ENCODE results near the gene UGDH.
A peak's percentile ranks its signal among the peaks of the same experiment; 100 is the strongest.
"Not testable (repeated sequence)": the region's sequence is repeated elsewhere in the genome, so short reads cannot be mapped to it uniquely, and the experiment has no call there.

UGDH gene

GRCh38 chr4:39495446-39496213 is 31.6 kb downstream of the UGDH start:
- DNase-seq (ENCODE audit: low spot score): no peak

GRCh38 chr4:39494354-39494753 is 32.9 kb downstream of the UGDH start:
- no peak for DNase-seq (ENCODE audit: low spot score)

GRCh38 chr4:39490322-39490721 is 36.9 kb downstream of the UGDH start:
- DNase-seq (ENCODE audit: low spot score): no peak

- no peak for DNase-seq (ENCODE audit: low spot score)
Measured at GRCh38 chr4:39486221-39486804, 40.9 kb downstream of the UGDH start.

GRCh38 chr4:39484582-39485272 is 42.5 kb downstream of the UGDH start:
- DNase-seq (ENCODE audit: low spot score): no peak

- no peak for DNase-seq (ENCODE audit: low spot score)
Measured at GRCh38 chr4:39480902-39481695, 46.1 kb downstream of the UGDH start.

- DNase-seq (ENCODE audit: low spot score): no peak
Measured at GRCh38 chr4:39480251-39480650, 47.0 kb downstream of the UGDH start.

GRCh38 chr4:39476187-39476895 is 50.9 kb downstream of the UGDH start:
- DNase-seq (ENCODE audit: low spot score): no peak

- no peak for DNase-seq (ENCODE audit: low spot score)
Measured at GRCh38 chr4:39472396-39472795, 54.8 kb downstream of the UGDH start.

- DNase-seq (ENCODE audit: low spot score): no peak
Measured at GRCh38 chr4:39470402-39470801, 56.8 kb downstream of the UGDH start.

GRCh38 chr4:39469429-39470077 is 57.7 kb downstream of the UGDH start:
- DNase-seq (ENCODE audit: low spot score): peak; percentile 79

- DNase-seq (ENCODE audit: low spot score): no peak
Measured at GRCh38 chr4:39467464-39467863, 59.8 kb downstream of the UGDH start.

- no peak for DNase-seq (ENCODE audit: low spot score)
Measured at GRCh38 chr4:39466747-39467146, 60.5 kb downstream of the UGDH start.

- DNase-seq (ENCODE audit: low spot score): peak; percentile 10
Measured at GRCh38 chr4:39464886-39465501, 62.2 kb downstream of the UGDH start.

- peak; percentile 98 for DNase-seq (ENCODE audit: low spot score)
Measured at GRCh38 chr4:39458505-39459300, 68.5 kb downstream of the UGDH start, which contains the start of the genes LIAS and RPL9. LIAS (plus strand) TSS chr4:39459056; CDS start chr4:39459118, 62 bp downstream. RPL9 (minus strand) TSS chr4:39458922; CDS start chr4:39458439, 483 bp downstream.

GRCh38 chr4:39458161-39458504 is 69.1 kb downstream of the UGDH start:
- DNase-seq (ENCODE audit: low spot score): not testable (repeated sequence)

GRCh38 chr4:39456946-39457763 is 70.1 kb downstream of the UGDH start:
- DNase-seq (ENCODE audit: low spot score): no peak

GRCh38 chr4:39455486-39455885 is 71.8 kb downstream of the UGDH start:
- no peak for DNase-seq (ENCODE audit: low spot score)

- no peak for DNase-seq (ENCODE audit: low spot score)
Measured at GRCh38 chr4:39453738-39454137, 73.5 kb downstream of the UGDH start.
